ENCODE data around the gene TRPM3. TPM values are rescaled to one million over a fixed set of nuclear protein-coding genes. Genes with fewer than 3 reads are reported as not detected.

TRPM3 gene
- total and polyA plus RNA-seq, 2 of the 8 experiments (the other 6 are each of a cell fraction or from before 2014, with no cell fraction given): 2.4 to 10.9 TPM

DNA sequence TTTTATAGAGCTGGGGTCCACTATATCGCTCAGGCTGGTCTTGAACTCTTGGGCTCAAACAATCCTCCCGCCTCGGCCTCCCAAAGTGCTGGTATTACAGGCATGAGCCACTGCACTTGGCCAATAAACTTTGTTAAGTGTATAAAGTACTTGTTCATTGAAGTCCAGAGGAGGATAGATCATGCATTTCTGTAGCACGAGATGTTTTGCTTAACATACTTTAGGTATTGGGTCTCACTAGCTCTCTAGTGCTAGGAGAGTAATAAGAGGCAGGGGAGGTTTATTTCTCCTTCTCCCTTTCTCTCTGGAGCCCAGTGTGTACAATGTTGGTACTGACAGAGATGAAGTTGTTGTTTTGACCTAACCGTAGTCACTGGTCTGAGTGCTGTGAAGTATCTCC, 581.4 kb downstream of the TRPM3 start:
- 84% methylated on average over 5 of the region's 5 CpGs; no CpG with 5 or more reads in 1 of the 2 experiments for WGBS, 2 experiments (ENCODE audit: extremely low coverage in 1 of 2, insufficient coverage in 1 of 2, insufficient read length in 1 of 2, insufficient replicate concordance in 2 of 2, low coverage in 1 of 2, low lambda C conversion rate in 2 of 2, missing lambda C conversion rate in 1 of 2)
- DNase-seq (ENCODE audit: low read depth in 1 of 2, low spot score in 2 of 2) (no peak), FAIRE-seq (no peak)
- H2BK20ac ChIP-seq (ENCODE audit: low read length): no peak overlapping the region
- H4K91ac ChIP-seq (replicated peaks; ENCODE audit: insufficient read length, low read length): no peak overlapping the region
- no peaks in the 10 kb centered on the region for H3K9me3 ChIP-seq (ENCODE audit: insufficient read depth in 2 of 2, low read depth in 1 of 2, low read length in 1 of 2)
- no peak overlapping the region for H3K27ac ChIP-seq (ENCODE audit: low read depth, low read length)
- H4K8ac ChIP-seq (ENCODE audit: extremely low read depth, insufficient read depth, low read length): no peak overlapping the region
- no peak overlapping the region for H3K9ac ChIP-seq (replicated peaks in 1 of 4; ENCODE audit: extremely low read depth in 1 of 4, low read depth in 3 of 4, low read length in 3 of 4)
- H4K20me1 ChIP-seq (replicated peaks in 1 of 2; ENCODE audit: control insufficient read depth in 1 of 2, insufficient read depth in 2 of 2, low read length in 2 of 2): no peaks in the 10 kb centered on the region
- POLR2A ChIA-PET (ENCODE audit: partially characterized antibody): no interaction called here
- H3K23me2 ChIP-seq (ENCODE audit: low read depth, low read length): no peaks in the 10 kb centered on the region
- H3K4ac ChIP-seq (replicated peaks; ENCODE audit: insufficient read length, low read depth, low read length): no peak overlapping the region
- H4K5ac ChIP-seq (ENCODE audit: insufficient read length, low read depth, low read length): no peak overlapping the region
- no peaks in the 10 kb centered on the region for H3K36me3 ChIP-seq (ENCODE audit: control insufficient read depth in 2 of 4, insufficient read depth in 4 of 4, low read length in 3 of 4)
- no peaks in the 10 kb centered on the region for H3K27me3 ChIP-seq (replicated peaks in 1 of 4; ENCODE audit: control insufficient read depth in 3 of 4, extremely low read depth in 1 of 4, insufficient read depth in 3 of 4, low read length in 3 of 4)
- H2BK5ac ChIP-seq (ENCODE audit: low read depth, low read length): no peak overlapping the region
- H2BK120ac ChIP-seq (replicated peaks; ENCODE audit: low read depth, low read length): no peak overlapping the region
- no peak overlapping the region for H2AK5ac ChIP-seq (ENCODE audit: low read depth, low read length)
- no peak overlapping the region for H2BK12ac ChIP-seq (ENCODE audit: low read depth, low read length)
- H3K14ac ChIP-seq (ENCODE audit: insufficient read length): no peak overlapping the region
- CTCF ChIA-PET (ENCODE audit: partially characterized antibody): interaction anchor here (1.2 to 1.4 kb wide), 2 partner anchors 30 to 112 kb away, joined by 4 to 5 read pairs; no protein-coding TSS in a partner anchor
- no peak overlapping the region for H3K18ac ChIP-seq (ENCODE audit: extremely low read depth, low read length)
- H3K56ac ChIP-seq (replicated peaks; ENCODE audit: insufficient read length, low read depth, low read length): no peak overlapping the region
- H3K4me1 ChIP-seq (replicated peaks in 1 of 4; ENCODE audit: control insufficient read depth in 3 of 4, insufficient read depth in 4 of 4, low read length in 3 of 4): no peaks in the 10 kb centered on the region
- no peak overlapping the region for H3K4me3 ChIP-seq (ENCODE audit: extremely low read depth in 1 of 4, insufficient read depth in 2 of 4, low read depth in 3 of 4, low read length in 4 of 4)
- H2AFZ ChIP-seq (ENCODE audit: low read length): no peak overlapping the region
- no peaks in the 10 kb centered on the region for H3K79me2 ChIP-seq (ENCODE audit: control insufficient read depth in 1 of 2, insufficient read depth in 2 of 2, low read length in 2 of 2)
- no peak overlapping the region for H3K4me2 ChIP-seq (ENCODE audit: insufficient read depth in 1 of 2, low read depth in 2 of 2, low read length in 2 of 2)
- no peak overlapping the region for H2BK15ac ChIP-seq (ENCODE audit: low read length)
- H3K23ac ChIP-seq (ENCODE audit: insufficient read length): no peak overlapping the region
- H3K79me1 ChIP-seq (ENCODE audit: low read depth, low read length): no peaks in the 10 kb centered on the region
- TF ChIP-seq RBBP5 (IDR thresholded peaks at IDR 0.05; ENCODE audit: borderline replicate concordance, low read depth, low read length): no peak
- TF ChIP-seq TCF12 (IDR thresholded peaks at IDR 0.05; ENCODE audit: low read depth, low read length): no peak
- no peak for TF ChIP-seq KDM5A (IDR thresholded peaks at IDR 0.05; ENCODE audit: low read length)
- TF ChIP-seq MAFK (IDR thresholded peaks at IDR 0.05; ENCODE audit: low read depth, low read length): no peak
- TF ChIP-seq SP2 (IDR thresholded peaks at IDR 0.05; ENCODE audit: low read length): no peak
- TF ChIP-seq CEBPB (IDR thresholded peaks at IDR 0.05; ENCODE audit: low read depth, low read length): no peak
- TF ChIP-seq, protein P1, sequence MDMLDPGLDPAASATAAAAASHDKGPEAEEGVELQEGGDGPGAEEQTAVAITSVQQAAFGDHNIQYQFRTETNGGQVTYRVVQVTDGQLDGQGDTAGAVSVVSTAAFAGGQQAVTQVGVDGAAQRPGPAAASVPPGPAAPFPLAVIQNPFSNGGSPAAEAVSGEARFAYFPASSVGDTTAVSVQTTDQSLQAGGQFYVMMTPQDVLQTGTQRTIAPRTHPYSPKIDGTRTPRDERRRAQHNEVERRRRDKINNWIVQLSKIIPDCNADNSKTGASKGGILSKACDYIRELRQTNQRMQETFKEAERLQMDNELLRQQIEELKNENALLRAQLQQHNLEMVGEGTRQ (IDR thresholded peaks at IDR 0.05; ENCODE audit: low read length): no peak
- TF ChIP-seq BCL11A (IDR thresholded peaks at IDR 0.05; ENCODE audit: low read depth in 2 of 2, low read length in 2 of 2): no peak
- TF ChIP-seq SUZ12 (IDR thresholded peaks at IDR 0.05; ENCODE audit: low read length): no peak
- TF ChIP-seq SRF (IDR thresholded peaks at IDR 0.05; ENCODE audit: low read depth, low read length): no peak

Data from H1 (cell line).